ENCODE results near the gene PROKR1. TPM values are rescaled to one million over a fixed set of nuclear protein-coding genes. Genes with fewer than 3 reads are reported as not detected.

Gene PROKR1
- polyA plus RNA-seq, 1 experiment = not detected

GRCh38 chr2:68663371-68664156 lies 20.2 kb downstream of the PROKR1 start:
- no peaks in the 10 kb centered on the region for H3K36me3 ChIP-seq (ENCODE audit: control insufficient read depth, insufficient read depth, low read length)
- no peak overlapping the region for H3K4me3 ChIP-seq (ENCODE audit: low read depth, low read length)
- peaks cover 6% of the 10 kb centered on the region; the same call in 1 of the 2 replicates for H3K27me3 ChIP-seq (ENCODE audit: control insufficient read depth, insufficient read depth, low read length)
- ChIA-PET CTCF (interaction anchor here (0.6 kb wide), 1 partner anchor 10 kb away, joined by 3 read pairs; no protein-coding TSS in a partner anchor), POLR2A (no interaction called here)
- DNase-seq (ENCODE audit: low read depth) = no peak
- TF ChIP-seq, protein P1, sequence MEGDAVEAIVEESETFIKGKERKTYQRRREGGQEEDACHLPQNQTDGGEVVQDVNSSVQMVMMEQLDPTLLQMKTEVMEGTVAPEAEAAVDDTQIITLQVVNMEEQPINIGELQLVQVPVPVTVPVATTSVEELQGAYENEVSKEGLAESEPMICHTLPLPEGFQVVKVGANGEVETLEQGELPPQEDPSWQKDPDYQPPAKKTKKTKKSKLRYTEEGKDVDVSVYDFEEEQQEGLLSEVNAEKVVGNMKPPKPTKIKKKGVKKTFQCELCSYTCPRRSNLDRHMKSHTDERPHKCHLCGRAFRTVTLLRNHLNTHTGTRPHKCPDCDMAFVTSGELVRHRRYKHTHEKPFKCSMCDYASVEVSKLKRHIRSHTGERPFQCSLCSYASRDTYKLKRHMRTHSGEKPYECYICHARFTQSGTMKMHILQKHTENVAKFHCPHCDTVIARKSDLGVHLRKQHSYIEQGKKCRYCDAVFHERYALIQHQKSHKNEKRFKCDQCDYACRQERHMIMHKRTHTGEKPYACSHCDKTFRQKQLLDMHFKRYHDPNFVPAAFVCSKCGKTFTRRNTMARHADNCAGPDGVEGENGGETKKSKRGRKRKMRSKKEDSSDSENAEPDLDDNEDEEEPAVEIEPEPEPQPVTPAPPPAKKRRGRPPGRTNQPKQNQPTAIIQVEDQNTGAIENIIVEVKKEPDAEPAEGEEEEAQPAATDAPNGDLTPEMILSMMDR (IDR thresholded peaks at IDR 0.05; ENCODE audit: insufficient read depth, low read depth, low read length) = no peak

GRCh38 chr2:68667371-68667770 lies 24.0 kb downstream of the PROKR1 start:
- CTCF ChIA-PET = interaction anchor here (0.6 to 0.7 kb wide), 2 partner anchors 23 to 26 kb away, joined by 3 read pairs; no protein-coding TSS in a partner anchor
- H3K36me3 ChIP-seq (ENCODE audit: control insufficient read depth, insufficient read depth, low read length) = no peaks in the 10 kb centered on the region
- POLR2A ChIA-PET = no interaction called here
- no peak for DNase-seq (ENCODE audit: low read depth)
- H3K4me3 ChIP-seq (ENCODE audit: low read depth, low read length) = no peak overlapping the region
- TF ChIP-seq, protein P1 (IDR thresholded peaks at IDR 0.05; ENCODE audit: insufficient read depth, low read depth, low read length) = no peak
- no peaks in the 10 kb centered on the region for H3K27me3 ChIP-seq (ENCODE audit: control insufficient read depth, insufficient read depth, low read length)

- DNase-seq (ENCODE audit: low read depth) = no peak
- Histone ChIP-seq H3K4me3 (ENCODE audit: low read depth, low read length) (no peak overlapping the region), H3K36me3 (ENCODE audit: control insufficient read depth, insufficient read depth, low read length) (no peaks in the 10 kb centered on the region), H3K27me3 (ENCODE audit: control insufficient read depth, insufficient read depth, low read length) (no peaks in the 10 kb centered on the region)
- CTCF ChIA-PET = no interaction called here
- POLR2A ChIA-PET = no interaction called here
- TF ChIP-seq, protein P1 (IDR thresholded peaks at IDR 0.05; ENCODE audit: insufficient read depth, low read depth, low read length) = no peak
These were observed 26.3 kb downstream of the PROKR1 start for GRCh38 chr2:68669651-68670050.

DNA sequence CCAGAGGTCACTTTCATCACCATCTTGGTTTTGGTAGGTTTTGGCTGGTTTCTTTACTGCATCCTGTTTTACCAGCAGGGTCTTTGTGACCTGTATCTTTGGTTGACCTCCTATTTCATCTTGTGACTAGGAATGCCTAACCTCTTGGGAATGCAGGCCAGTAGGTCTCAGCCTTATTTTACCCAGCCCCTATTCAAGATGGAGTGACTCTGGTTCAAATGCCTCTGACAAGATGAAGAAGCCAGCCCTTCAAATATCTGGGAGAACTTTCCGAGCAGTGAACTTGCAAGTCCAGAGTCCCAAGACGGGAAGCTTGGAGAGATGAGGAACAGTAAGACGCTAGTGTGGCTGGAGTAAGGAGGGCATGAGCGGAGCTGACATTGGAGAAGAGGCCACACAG lies 28.6 kb downstream of the PROKR1 start:
- Histone ChIP-seq H3K4me3 (ENCODE audit: low read depth, low read length) (no peak overlapping the region), H3K36me3 (ENCODE audit: control insufficient read depth, insufficient read depth, low read length) (no peaks in the 10 kb centered on the region), H3K27me3 (ENCODE audit: control insufficient read depth, insufficient read depth, low read length) (no peaks in the 10 kb centered on the region)
- ChIA-PET POLR2A (no interaction called here), CTCF (no interaction called here)
- DNase-seq (ENCODE audit: low read depth) = no peak
- TF ChIP-seq, protein P1 (IDR thresholded peaks at IDR 0.05; ENCODE audit: insufficient read depth, low read depth, low read length) = no peak

- H3K4me3 ChIP-seq (ENCODE audit: low read depth, low read length) = no peak overlapping the region
- H3K36me3 ChIP-seq (ENCODE audit: control insufficient read depth, insufficient read depth, low read length) = no peaks in the 10 kb centered on the region
- CTCF ChIA-PET = no interaction called here
- no peaks in the 10 kb centered on the region for H3K27me3 ChIP-seq (ENCODE audit: control insufficient read depth, insufficient read depth, low read length)
- TF ChIP-seq, protein P1 (IDR thresholded peaks at IDR 0.05; ENCODE audit: insufficient read depth, low read depth, low read length) = no peak
- POLR2A ChIA-PET = no interaction called here
- no peak for DNase-seq (ENCODE audit: low read depth)
These were observed 30.3 kb downstream of the PROKR1 start for GRCh38 chr2:68673631-68674030.

Data from BJ (cell line).